ENCODE results near the gene RESP18. TPM values are rescaled to one million over a fixed set of nuclear protein-coding genes. Genes with fewer than 3 reads are reported as not detected.
A peak's percentile ranks its signal among the peaks of the same experiment; 100 is the strongest.

RESP18 gene
- total and polyA plus RNA-seq, 2 of the 4 experiments (the other 2 are of a cell fraction) = not detected

DNA sequence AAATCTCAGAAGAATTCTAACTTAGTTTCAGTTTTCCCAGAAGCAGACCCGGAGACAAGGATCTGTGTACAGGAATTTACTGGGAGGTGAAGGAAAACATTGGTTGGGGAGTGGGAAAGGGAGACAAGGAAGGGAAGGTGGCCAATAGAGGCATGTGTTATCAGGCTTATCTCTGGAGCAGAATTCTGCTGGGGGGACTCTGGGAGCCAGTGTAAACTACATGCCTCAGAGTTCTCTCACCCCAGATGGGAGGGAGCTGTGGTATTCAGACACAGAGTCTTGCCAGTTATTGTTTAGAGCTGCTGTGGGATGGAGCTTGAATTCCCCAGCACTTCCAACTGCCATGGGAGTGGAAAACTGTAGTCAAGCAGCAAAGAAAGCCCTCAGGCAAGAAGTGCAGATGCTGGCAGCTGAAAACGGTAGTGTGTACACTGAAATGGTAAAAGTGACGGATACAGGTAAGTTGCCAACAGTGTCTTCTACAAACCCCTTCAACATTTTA, 36.2 kb upstream of the RESP18 start:
- peak overlapping the region; percentile 44; the same call in 1 of the 2 replicates for H3K27ac ChIP-seq (ENCODE audit: insufficient read depth, low read length)
- dilution Hi-C loops (cut with HindIII; ENCODE audit: low sequenced_read_pairs, unreplicated experiment) = no loop called here
- peaks cover 2% of the 10 kb centered on the region for H3K36me3 ChIP-seq (ENCODE audit: control insufficient read depth, insufficient read depth, low read length)
- no peak overlapping the region for H4K5ac ChIP-seq (ENCODE audit: low read depth, low read length)
- no peak overlapping the region for H2AK9ac ChIP-seq (replicated peaks; ENCODE audit: low read depth, low read length, poor library complexity)
- H2AK5ac ChIP-seq (ENCODE audit: low read depth, low read length) = 0 out of 2 replicates have a peak overlapping the region, but pooled peaks have one; percentile 22
- H3K4me2 ChIP-seq (ENCODE audit: low read depth, low read length) = peak overlapping the region; percentile 62
- ATAC-seq (ENCODE audit: low read depth) (peak; percentile 96), DNase-seq (peak; percentile 90)
- peaks cover 5% of the 10 kb centered on the region; the same call in 1 of the 2 replicates for H3K9me1 ChIP-seq (ENCODE audit: insufficient read depth, low read length)
- TF ChIP-seq POLR2A (IDR thresholded peaks at IDR 0.05; ENCODE audit: low read depth, low read length) = peak; percentile 33; the same call in 1 of the 2 replicates
- no peak for TF ChIP-seq RAD21 (IDR thresholded peaks at IDR 0.05; ENCODE audit: low read length)
- TF ChIP-seq BHLHE40 (IDR thresholded peaks at IDR 0.05; ENCODE audit: low read depth, low read length) = peak; percentile 18; the same call in 1 of the 2 replicates
- TF ChIP-seq, protein P1, sequence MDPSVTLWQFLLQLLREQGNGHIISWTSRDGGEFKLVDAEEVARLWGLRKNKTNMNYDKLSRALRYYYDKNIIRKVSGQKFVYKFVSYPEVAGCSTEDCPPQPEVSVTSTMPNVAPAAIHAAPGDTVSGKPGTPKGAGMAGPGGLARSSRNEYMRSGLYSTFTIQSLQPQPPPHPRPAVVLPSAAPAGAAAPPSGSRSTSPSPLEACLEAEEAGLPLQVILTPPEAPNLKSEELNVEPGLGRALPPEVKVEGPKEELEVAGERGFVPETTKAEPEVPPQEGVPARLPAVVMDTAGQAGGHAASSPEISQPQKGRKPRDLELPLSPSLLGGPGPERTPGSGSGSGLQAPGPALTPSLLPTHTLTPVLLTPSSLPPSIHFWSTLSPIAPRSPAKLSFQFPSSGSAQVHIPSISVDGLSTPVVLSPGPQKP (IDR thresholded peaks at IDR 0.05; ENCODE audit: borderline replicate concordance, low read depth, low read length) = no peak
- TF ChIP-seq MAZ (IDR thresholded peaks at IDR 0.05; ENCODE audit: borderline replicate concordance, low read depth, low read length) = peak; percentile 59; the same call in 1 of the 2 replicates
- peak overlapping the region; percentile 62; the same call in 1 of the 2 replicates for H3K56ac ChIP-seq (ENCODE audit: extremely low read depth, insufficient read depth, low read length)
- H3K79me1 ChIP-seq (ENCODE audit: low read depth in 1 of 2, low read length in 2 of 2) = no peaks in the 10 kb centered on the region
- H3K27me3 ChIP-seq (ENCODE audit: control insufficient read depth, insufficient read depth, low read length) = no peaks in the 10 kb centered on the region
- H3K9me3 ChIP-seq (ENCODE audit: control insufficient read depth, insufficient read depth, low read length) = no peaks in the 10 kb centered on the region
- BruUV-seq (replicated peaks) = no TSS peak
- peak overlapping the region; percentile 56; the same call in 1 of the 2 replicates for H3K18ac ChIP-seq (ENCODE audit: low read depth, low read length)
- peak overlapping the region; percentile 65 for H2BK20ac ChIP-seq (ENCODE audit: low read depth, low read length)
- CTCF ChIA-PET = interaction anchor here (1.0 kb wide), 2 partner anchors 20 to 210 kb away, joined by 3 to 4 read pairs; no protein-coding TSS in a partner anchor
- intact Hi-C loops (cut with micrococcal nuclease) = no loop called here
- no peak overlapping the region; the same call in 1 of the 2 replicates for H3K23ac ChIP-seq (ENCODE audit: low read depth, low read length)
- H4K20me1 ChIP-seq (ENCODE audit: insufficient read depth, low read length) = peaks cover 6% of the 10 kb centered on the region; the same call in 1 of the 2 replicates
- H2BK15ac ChIP-seq (ENCODE audit: low read depth, low read length) = no peak overlapping the region
- POLR2A ChIA-PET (ENCODE audit: unreplicated experiment) = interaction anchor here (0.5 to 0.9 kb wide), 3 partner anchors 9 to 19 kb away, joined by 3 to 9 read pairs (median 3); partner anchors contain the start of gene DNPEP
- H3K4me3 ChIP-seq (ENCODE audit: insufficient read depth, low read depth, low read length) = peak overlapping the region; percentile 13; the same call in 1 of the 2 replicates
- H2BK120ac ChIP-seq (ENCODE audit: low read depth, low read length) = peak overlapping the region; percentile 72
- H2BK5ac ChIP-seq (ENCODE audit: low read depth, low read length, poor library complexity, severe bottlenecking) = peak overlapping the region; percentile 83
- H3K4me1 ChIP-seq (ENCODE audit: control insufficient read depth, insufficient read depth, low read length) = peaks cover 4% of the 10 kb centered on the region
- in situ Hi-C loops (cut with MboI; ENCODE audit: low sequenced_read_pairs) = no loop called here
- H2AFZ ChIP-seq (replicated peaks; ENCODE audit: low read length, poor library complexity) = peak overlapping the region; percentile 69
- no peak overlapping the region; the same call in 1 of the 2 replicates for H3K9ac ChIP-seq (ENCODE audit: low read depth, low read length)
- peak overlapping the region; percentile 37 for H3K4ac ChIP-seq (ENCODE audit: low read depth, low read length)
- no peak overlapping the region for H4K8ac ChIP-seq (ENCODE audit: low read depth in 2 of 2, low read length in 2 of 2)
- H4K91ac ChIP-seq (ENCODE audit: insufficient read depth, low read depth, low read length) = no peak overlapping the region; the same call in 1 of the 2 replicates
- peak overlapping the region; percentile 38; the same call in 1 of the 2 replicates for H3K14ac ChIP-seq (replicated peaks; ENCODE audit: low read depth, low read length)
- WGBS, 2 experiments (ENCODE audit: extremely low coverage in 2 of 2, insufficient read length in 1 of 2) = no CpG with 5 or more reads among the region's 3 CpGs

Measured in IMR-90 (cell line).